ENCODE data around the gene ALB.

Gene ALB

GRCh38 chr4:73414936-73415271, 10.8 kb downstream of the ALB start:
- no peak for TF ChIP-seq CTCF (IDR thresholded peaks at IDR 0.05; ENCODE audit: insufficient read depth, low read depth, low read length, missing control alignments)
- no peak overlapping the region for H3K4me3 ChIP-seq (ENCODE audit: low read length)
- DNase-seq (ENCODE audit: low read depth): no peak

GRCh38 chr4:73415807-73416238, 11.7 kb downstream of the ALB start:
- TF ChIP-seq CTCF (IDR thresholded peaks at IDR 0.05; ENCODE audit: insufficient read depth, low read depth, low read length, missing control alignments): no peak
- H3K4me3 ChIP-seq (ENCODE audit: low read length): no peak overlapping the region
- DNase-seq (ENCODE audit: low read depth): no peak

- no peak for DNase-seq (ENCODE audit: low read depth)
- H3K4me3 ChIP-seq (ENCODE audit: low read length): no peak overlapping the region
- TF ChIP-seq CTCF (IDR thresholded peaks at IDR 0.05; ENCODE audit: insufficient read depth, low read depth, low read length, missing control alignments): no peak
These were observed 12.5 kb downstream of the ALB start for GRCh38 chr4:73416423-73417087.

GRCh38 chr4:73417342-73417741, 13.3 kb downstream of the ALB start:
- H3K4me3 ChIP-seq (ENCODE audit: low read length): no peak overlapping the region
- DNase-seq (ENCODE audit: low read depth): no peak
- no peak for TF ChIP-seq CTCF (IDR thresholded peaks at IDR 0.05; ENCODE audit: insufficient read depth, low read depth, low read length, missing control alignments)

- H3K4me3 ChIP-seq (ENCODE audit: low read length): no peak overlapping the region
- peak; percentile 34 for DNase-seq (ENCODE audit: low read depth)
- no peak for TF ChIP-seq CTCF (IDR thresholded peaks at IDR 0.05; ENCODE audit: insufficient read depth, low read depth, low read length, missing control alignments)
These were observed 13.9 kb downstream of the ALB start for GRCh38 chr4:73417973-73418372.

GRCh38 chr4:73418677-73419076, 14.6 kb downstream of the ALB start:
- TF ChIP-seq CTCF (IDR thresholded peaks at IDR 0.05; ENCODE audit: insufficient read depth, low read depth, low read length, missing control alignments): no peak
- no peak for DNase-seq (ENCODE audit: low read depth)
- no peak overlapping the region for H3K4me3 ChIP-seq (ENCODE audit: low read length)

Measured in epithelial cell of esophagus (primary cell).